ENCODE data around the gene ZBTB7C. TPM values are rescaled to one million over a fixed set of nuclear protein-coding genes. Genes with fewer than 3 reads are reported as not detected.

Gene ZBTB7C
- polyA plus RNA-seq, 6 donors from 2014 or later = not detected

GRCh38 chr18:48043166-48043565 lies 366.0 kb downstream of the ZBTB7C start:
- Mint-ChIP-seq H3K27me3 (peaks cover 15 to 43% (median 31%) of the 10 kb centered on the region in 3 donors), H3K4me3 (no peak overlapping the region), H3K4me1 (no peaks in the 10 kb centered on the region), H3K9me3 (peaks cover 0 to 22% (median 10%) of the 10 kb centered on the region in 7 donors), H3K36me3 (no peaks in the 10 kb centered on the region), H3K27ac (no peak overlapping the region)
- ATAC-seq (ENCODE audit: low read depth in 2 of 2) (no peak), DNase-seq (no peak)

GRCh38 chr18:48042431-48042830 lies 366.8 kb downstream of the ZBTB7C start:
- no peak overlapping the region for H3K4me3 Mint-ChIP-seq

GRCh38 chr18:48040457-48041110 lies 368.6 kb downstream of the ZBTB7C start:
- Mint-ChIP-seq H3K9me3 (peaks cover 0 to 18% (median 9%) of the 10 kb centered on the region in 7 donors), H3K27ac (no peak overlapping the region), H3K36me3 (no peaks in the 10 kb centered on the region), H3K4me3 (no peak overlapping the region), H3K27me3 (peaks cover 6 to 36% (median 28%) of the 10 kb centered on the region in 3 donors), H3K4me1 (no peaks in the 10 kb centered on the region)
- DNase-seq = no peak
- no peak for ATAC-seq (ENCODE audit: low read depth in 2 of 2)

More at GRCh38 chr18:48042431-48042830, 366.8 kb downstream of the ZBTB7C start:
- H3K27ac Mint-ChIP-seq = no peak overlapping the region
- H3K36me3 Mint-ChIP-seq = no peaks in the 10 kb centered on the region
- no peaks in the 10 kb centered on the region for H3K4me1 Mint-ChIP-seq
- DNase-seq (no peak), ATAC-seq (ENCODE audit: low read depth in 2 of 2) (no peak)
- H3K27me3 Mint-ChIP-seq = peaks cover 7 to 36% (median 23%) of the 10 kb centered on the region in 3 donors
- H3K9me3 Mint-ChIP-seq = peaks cover 0 to 22% (median 10%) of the 10 kb centered on the region in 7 donors

GRCh38 chr18:48039769-48040215 lies 369.4 kb downstream of the ZBTB7C start:
- Mint-ChIP-seq H3K36me3 (no peaks in the 10 kb centered on the region), H3K27me3 (peaks cover 6 to 43% (median 25%) of the 10 kb centered on the region in 3 donors), H3K4me1 (no peaks in the 10 kb centered on the region), H3K9me3 (peaks cover 0 to 18% (median 7%) of the 10 kb centered on the region in 7 donors), H3K27ac (no peak overlapping the region), H3K4me3 (no peak overlapping the region)
- ATAC-seq (ENCODE audit: low read depth in 2 of 2) (no peak), DNase-seq (no peak)

- ATAC-seq (ENCODE audit: low read depth in 2 of 2) (no peak), DNase-seq (no peak)
- Mint-ChIP-seq H3K36me3 (no peaks in the 10 kb centered on the region), H3K4me3 (no peak overlapping the region), H3K27ac (no peak overlapping the region), H3K27me3 (peaks cover 6 to 46% (median 28%) of the 10 kb centered on the region in 3 donors), H3K9me3 (peaks cover 0 to 17% (median 5%) of the 10 kb centered on the region in 7 donors), H3K4me1 (no peaks in the 10 kb centered on the region)
Observed at GRCh38 chr18:48038636-48039035, 370.5 kb downstream of the ZBTB7C start.

GRCh38 chr18:48037481-48038271 lies 371.5 kb downstream of the ZBTB7C start:
- no peaks in the 10 kb centered on the region for H3K36me3 Mint-ChIP-seq
- H3K9me3 Mint-ChIP-seq = peaks cover 0 to 8% (median 0%) of the 10 kb centered on the region in 7 donors
- H3K4me1 Mint-ChIP-seq = no peaks in the 10 kb centered on the region
- no peak for ATAC-seq (ENCODE audit: low read depth in 2 of 2)
- peaks cover 6 to 41% (median 28%) of the 10 kb centered on the region in 3 donors for H3K27me3 Mint-ChIP-seq
- no peak overlapping the region for H3K27ac Mint-ChIP-seq
- H3K4me3 Mint-ChIP-seq = peak overlapping the region in 1 of 8 donors; percentile 45
- no peak for DNase-seq

GRCh38 chr18:48036641-48037421 lies 372.4 kb downstream of the ZBTB7C start:
- Mint-ChIP-seq H3K9me3 (no peaks in the 10 kb centered on the region), H3K4me3 (no peak overlapping the region), H3K4me1 (no peaks in the 10 kb centered on the region), H3K27ac (no peak overlapping the region), H3K36me3 (no peaks in the 10 kb centered on the region), H3K27me3 (peaks cover 2 to 41% (median 23%) of the 10 kb centered on the region in 3 donors)
- DNase-seq (no peak), ATAC-seq (ENCODE audit: low read depth in 2 of 2) (no peak)

GRCh38 chr18:48036226-48036625 lies 373.0 kb downstream of the ZBTB7C start:
- Mint-ChIP-seq H3K36me3 (no peaks in the 10 kb centered on the region), H3K4me1 (no peaks in the 10 kb centered on the region), H3K4me3 (no peak overlapping the region), H3K27me3 (peaks cover 0 to 41% (median 21%) of the 10 kb centered on the region in 3 donors), H3K27ac (no peak overlapping the region), H3K9me3 (no peaks in the 10 kb centered on the region)
- ATAC-seq (ENCODE audit: low read depth in 2 of 2) = no peak
- DNase-seq = no peak

- H3K4me1 Mint-ChIP-seq = no peaks in the 10 kb centered on the region
- peaks cover 0 to 38% (median 13%) of the 10 kb centered on the region in 3 donors for H3K27me3 Mint-ChIP-seq
- H3K36me3 Mint-ChIP-seq = no peaks in the 10 kb centered on the region
- DNase-seq (no peak), ATAC-seq (ENCODE audit: low read depth in 2 of 2) (no peak)
- H3K27ac Mint-ChIP-seq = peak overlapping the region in 1 of 6 donors; percentile 54
- H3K9me3 Mint-ChIP-seq = no peaks in the 10 kb centered on the region
- no peak overlapping the region for H3K4me3 Mint-ChIP-seq
Observed at GRCh38 chr18:48035556-48035860, 373.7 kb downstream of the ZBTB7C start.

GRCh38 chr18:48034651-48035555 lies 374.3 kb downstream of the ZBTB7C start:
- DNase-seq (no peak), ATAC-seq (ENCODE audit: low read depth in 2 of 2) (no peak)
- H3K36me3 Mint-ChIP-seq = no peaks in the 10 kb centered on the region
- H3K4me1 Mint-ChIP-seq = no peaks in the 10 kb centered on the region
- peak overlapping the region in 2 of 6 donors; percentile 5 to 54 for H3K27ac Mint-ChIP-seq
- H3K4me3 Mint-ChIP-seq = no peak overlapping the region
- H3K27me3 Mint-ChIP-seq = peaks cover 0 to 33% (median 7%) of the 10 kb centered on the region in 3 donors
- no peaks in the 10 kb centered on the region for H3K9me3 Mint-ChIP-seq

GRCh38 chr18:48033790-48034650 lies 375.2 kb downstream of the ZBTB7C start:
- no peak for ATAC-seq (ENCODE audit: low read depth in 2 of 2)
- no peaks in the 10 kb centered on the region for H3K36me3 Mint-ChIP-seq
- H3K9me3 Mint-ChIP-seq = no peaks in the 10 kb centered on the region
- H3K27ac Mint-ChIP-seq = no peak overlapping the region
- no peak for DNase-seq
- H3K4me1 Mint-ChIP-seq = no peaks in the 10 kb centered on the region
- peaks cover 0 to 33% (median 5%) of the 10 kb centered on the region in 3 donors for H3K27me3 Mint-ChIP-seq
- no peak overlapping the region for H3K4me3 Mint-ChIP-seq
